ENCODE measurements around the gene B4GALT5. TPM values are rescaled to one million over a fixed set of nuclear protein-coding genes. Genes with fewer than 3 reads are reported as not detected.

B4GALT5 gene
- total RNA-seq, 2 donors from 2014 or later, result 9.3 to 12.2 TPM

DNA sequence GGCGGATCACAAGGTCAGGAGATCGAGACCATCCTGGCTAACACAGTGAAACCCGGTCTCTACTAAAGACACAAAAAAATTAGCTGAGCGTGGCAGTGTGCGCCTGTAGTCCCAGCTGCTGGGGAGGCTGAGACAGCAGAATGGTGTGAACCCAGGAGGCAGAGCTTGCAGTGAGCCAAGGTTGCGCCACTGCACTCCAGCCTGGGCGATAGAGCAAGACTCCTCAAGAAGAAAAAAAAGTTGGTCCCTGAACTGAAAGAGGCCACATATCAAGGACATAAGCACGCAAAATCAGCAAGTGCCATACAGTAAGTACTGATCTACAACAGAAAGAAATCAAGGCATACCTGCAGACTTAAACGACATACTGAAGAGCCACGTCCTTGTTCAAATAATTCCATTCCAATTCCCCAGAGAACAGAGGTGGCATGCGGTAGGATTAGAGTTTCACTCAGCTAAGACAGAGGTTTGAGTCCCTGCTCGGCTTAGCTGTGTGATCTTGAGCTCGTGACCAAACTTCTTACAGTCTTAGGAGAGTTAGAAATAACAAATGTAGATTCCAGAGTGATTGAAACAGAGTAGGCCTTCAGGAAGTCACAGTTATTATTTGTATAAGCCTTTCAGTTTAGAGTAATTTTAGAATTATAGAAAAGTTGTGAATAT lies 29.2 kb downstream of the B4GALT5 start:
- peaks cover 65% of the 10 kb centered on the region for H3K4me1 ChIP-seq
- H3K27me3 ChIP-seq, result no peaks in the 10 kb centered on the region
- 74 to 81% methylated on average over 13 of the region's 13 CpGs for WGBS, 2 donors
- intact Hi-C loops (cut with DNase I), result no loop called here
- no peaks in the 10 kb centered on the region for H3K9me3 ChIP-seq
- TF ChIP-seq POLR2A (IDR thresholded peaks at IDR 0.05), result no peak
- TF ChIP-seq, protein P1, sequence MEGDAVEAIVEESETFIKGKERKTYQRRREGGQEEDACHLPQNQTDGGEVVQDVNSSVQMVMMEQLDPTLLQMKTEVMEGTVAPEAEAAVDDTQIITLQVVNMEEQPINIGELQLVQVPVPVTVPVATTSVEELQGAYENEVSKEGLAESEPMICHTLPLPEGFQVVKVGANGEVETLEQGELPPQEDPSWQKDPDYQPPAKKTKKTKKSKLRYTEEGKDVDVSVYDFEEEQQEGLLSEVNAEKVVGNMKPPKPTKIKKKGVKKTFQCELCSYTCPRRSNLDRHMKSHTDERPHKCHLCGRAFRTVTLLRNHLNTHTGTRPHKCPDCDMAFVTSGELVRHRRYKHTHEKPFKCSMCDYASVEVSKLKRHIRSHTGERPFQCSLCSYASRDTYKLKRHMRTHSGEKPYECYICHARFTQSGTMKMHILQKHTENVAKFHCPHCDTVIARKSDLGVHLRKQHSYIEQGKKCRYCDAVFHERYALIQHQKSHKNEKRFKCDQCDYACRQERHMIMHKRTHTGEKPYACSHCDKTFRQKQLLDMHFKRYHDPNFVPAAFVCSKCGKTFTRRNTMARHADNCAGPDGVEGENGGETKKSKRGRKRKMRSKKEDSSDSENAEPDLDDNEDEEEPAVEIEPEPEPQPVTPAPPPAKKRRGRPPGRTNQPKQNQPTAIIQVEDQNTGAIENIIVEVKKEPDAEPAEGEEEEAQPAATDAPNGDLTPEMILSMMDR (IDR thresholded peaks at IDR 0.05), result no peak
- DNase-seq, result no peak
- H3K27ac ChIP-seq, result peak overlapping the region in 2 of 4 donors; percentile 4 to 17
- H3K36me3 ChIP-seq (replicated peaks in 1 of 2; ENCODE audit: insufficient read depth in 1 of 2, low read depth in 2 of 2), result no peaks in the 10 kb centered on the region
- no peak overlapping the region for H3K4me3 ChIP-seq
- ATAC-seq, result no peak

DNA sequence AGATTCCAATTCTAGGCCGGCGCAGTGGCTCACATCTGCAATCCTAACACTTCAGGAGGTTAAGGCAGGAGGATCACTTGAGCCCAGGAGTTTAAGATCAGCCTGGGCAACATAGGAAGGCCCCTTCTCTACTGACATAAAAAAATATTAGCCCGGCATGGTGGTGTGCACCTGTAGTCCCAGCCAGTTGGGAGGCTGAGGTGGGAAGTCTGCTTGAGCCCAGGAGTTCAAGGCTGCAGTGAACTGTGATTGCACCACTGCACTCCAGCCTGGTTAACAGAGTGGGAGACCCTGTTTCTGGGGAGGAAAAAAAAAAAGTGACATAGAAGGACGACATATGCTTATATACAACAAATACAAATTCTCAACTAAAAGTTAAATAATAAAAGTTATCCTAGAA lies 30.9 kb downstream of the B4GALT5 start:
- intact Hi-C loops (cut with DNase I), result no loop called here
- Histone ChIP-seq H3K4me3 (no peak overlapping the region), H3K27me3 (no peaks in the 10 kb centered on the region), H3K4me1 (peaks cover 65% of the 10 kb centered on the region), H3K9me3 (no peaks in the 10 kb centered on the region), H3K36me3 (replicated peaks in 1 of 2; ENCODE audit: insufficient read depth in 1 of 2, low read depth in 2 of 2) (no peaks in the 10 kb centered on the region), H3K27ac (peak overlapping the region in 1 of 4 donors; percentile 12)
- no peak for DNase-seq
- 75 to 91% methylated on average over 4 of the region's 4 CpGs for WGBS, 2 donors
- ATAC-seq, result no peak
- TF ChIP-seq, protein P1 (IDR thresholded peaks at IDR 0.05), result no peak
- TF ChIP-seq POLR2A (IDR thresholded peaks at IDR 0.05), result no peak

DNA sequence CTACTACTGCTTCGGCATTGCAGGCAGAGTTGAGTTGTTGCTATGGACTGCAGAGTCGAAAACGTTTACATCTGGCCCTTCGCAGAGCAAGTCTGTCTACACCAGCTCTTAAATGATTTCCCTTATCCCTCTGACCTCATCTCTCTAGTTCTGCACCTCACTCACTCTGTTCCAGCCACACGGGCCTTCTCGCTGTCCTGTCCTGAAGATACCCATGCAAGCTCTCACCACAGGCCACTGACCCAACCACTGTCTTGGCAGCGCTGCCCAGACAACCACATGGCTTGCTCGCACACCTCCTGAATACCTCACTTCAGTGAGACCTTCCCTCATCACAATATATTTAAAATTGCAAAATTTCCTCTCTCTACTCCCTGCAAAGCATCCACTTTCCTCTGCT lies 31.4 kb downstream of the B4GALT5 start:
- DNase-seq (no peak), ATAC-seq (no peak)
- peak overlapping the region in 2 of 4 donors; percentile 12 to 13 for H3K27ac ChIP-seq
- H3K4me3 ChIP-seq, result no peak overlapping the region
- no peaks in the 10 kb centered on the region for H3K36me3 ChIP-seq (replicated peaks in 1 of 2; ENCODE audit: insufficient read depth in 1 of 2, low read depth in 2 of 2)
- no peak for TF ChIP-seq POLR2A (IDR thresholded peaks at IDR 0.05)
- H3K27me3 ChIP-seq, result no peaks in the 10 kb centered on the region
- intact Hi-C loops (cut with DNase I), result no loop called here
- WGBS, 2 donors, result 80 to 85% methylated on average over 8 of the region's 8 CpGs
- H3K9me3 ChIP-seq, result no peaks in the 10 kb centered on the region
- H3K4me1 ChIP-seq, result peaks cover 67% of the 10 kb centered on the region

DNA sequence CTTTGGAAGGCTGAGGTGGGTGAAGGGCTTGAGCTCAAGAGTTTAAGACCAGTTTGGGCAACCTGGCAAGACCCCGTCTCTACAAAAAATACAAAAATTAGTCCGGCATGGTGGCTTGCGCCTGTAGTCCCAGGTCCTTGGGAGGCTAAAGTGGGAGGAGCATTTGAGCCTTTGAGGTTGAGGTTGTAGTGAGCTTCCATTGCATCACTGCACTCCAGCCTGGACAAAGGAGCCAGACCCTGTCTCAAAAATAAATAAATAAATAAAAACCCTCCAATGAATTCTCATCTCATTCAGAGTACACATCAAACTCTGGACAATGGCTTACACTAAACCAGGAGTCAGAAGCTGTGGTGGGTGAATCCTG lies 31.8 kb downstream of the B4GALT5 start:
- H3K36me3 ChIP-seq (replicated peaks in 1 of 2; ENCODE audit: insufficient read depth in 1 of 2, low read depth in 2 of 2), result no peaks in the 10 kb centered on the region
- ATAC-seq (no peak), DNase-seq (no peak)
- H3K27me3 ChIP-seq, result no peaks in the 10 kb centered on the region
- H3K4me3 ChIP-seq, result no peak overlapping the region
- peaks cover 67% of the 10 kb centered on the region for H3K4me1 ChIP-seq
- no peak for TF ChIP-seq POLR2A (IDR thresholded peaks at IDR 0.05)
- TF ChIP-seq, protein P1 (IDR thresholded peaks at IDR 0.05), result no peak
- 96 to 100% methylated on average over 3 of the region's 3 CpGs for WGBS, 2 donors
- intact Hi-C loops (cut with DNase I), result no loop called here
- peak overlapping the region in 3 of 4 donors; percentile 15 to 47 (median 28) for H3K27ac ChIP-seq
- no peaks in the 10 kb centered on the region for H3K9me3 ChIP-seq

DNA sequence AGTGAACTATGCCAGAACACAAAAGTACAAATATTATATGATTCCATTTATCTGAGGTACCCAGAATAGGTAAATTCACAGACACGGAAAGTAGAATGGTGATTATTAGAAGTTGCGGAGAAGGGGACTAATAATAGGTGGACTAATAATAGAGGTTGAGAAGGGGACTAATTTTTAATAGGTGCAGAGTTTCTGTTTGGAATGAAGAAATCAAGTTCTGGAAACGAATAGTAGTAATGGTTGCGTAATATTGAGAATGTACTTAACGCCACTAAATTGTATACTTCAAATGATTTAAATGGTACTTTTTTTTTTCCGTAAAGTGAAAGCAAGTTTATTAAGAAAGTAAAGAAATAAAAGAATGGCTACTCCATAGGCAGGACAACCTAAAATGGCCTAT lies 33.2 kb downstream of the B4GALT5 start:
- H3K4me1 ChIP-seq, result peaks cover 68% of the 10 kb centered on the region
- TF ChIP-seq, protein P1 (IDR thresholded peaks at IDR 0.05), result no peak
- TF ChIP-seq POLR2A (IDR thresholded peaks at IDR 0.05), result no peak
- no peaks in the 10 kb centered on the region for H3K9me3 ChIP-seq
- intact Hi-C loops (cut with DNase I), result no loop called here
- no peaks in the 10 kb centered on the region for H3K27me3 ChIP-seq
- WGBS, 2 donors, result 42 to 68% methylated on average over 5 to 6 of the region's 6 CpGs
- H3K36me3 ChIP-seq (replicated peaks in 1 of 2; ENCODE audit: insufficient read depth in 1 of 2, low read depth in 2 of 2), result no peaks in the 10 kb centered on the region
- no peak for ATAC-seq
- H3K4me3 ChIP-seq, result no peak overlapping the region
- no peak for DNase-seq
- H3K27ac ChIP-seq, result peak overlapping the region in 1 of 4 donors; percentile 77

Data from body of pancreas (tissue), 4 donors.